Nephron progenitor cell (in vitro differentiated cells): ENCODE data around the gene HNRNPC.
"Not testable (repeated sequence)": the region's sequence is repeated elsewhere in the genome, so short reads cannot be mapped to it uniquely, and the experiment has no call there.

ENCODE experiments used
- DNase-seq: peaks from one replicate; pipeline ENCODE4 v3.0.0; 2021
- H3K27ac Mint-ChIP-seq: 2 replicates; pipeline ENCODE4 v1.8.0; 2021; ENCODE audit warnings: mild to moderate bottlenecking, moderate library complexity, mixed read lengths
- H3K27me3 Mint-ChIP-seq: 2 replicates; pipeline ENCODE4 v1.8.0; 2021; ENCODE audit warnings: mild to moderate bottlenecking, low read depth, mixed read lengths; ENCODE audit not compliant: poor library complexity
- H3K36me3 Mint-ChIP-seq: 2 replicates; pipeline ENCODE4 v1.8.0; 2021; ENCODE audit warnings: low read depth, mixed read lengths
- H3K4me1 Mint-ChIP-seq: 2 replicates; pipeline ENCODE4 v1.8.0; 2021; ENCODE audit warnings: mixed read lengths
- H3K4me3 Mint-ChIP-seq: 2 replicates; pipeline ENCODE4 v1.8.0; 2021; ENCODE audit warnings: mild to moderate bottlenecking, moderate library complexity, mixed read lengths
- H3K9me3 Mint-ChIP-seq: 2 replicates; pipeline ENCODE4 v1.8.0; 2021; ENCODE audit warnings: mild to moderate bottlenecking, moderate library complexity, mixed read lengths
- TF ChIP-seq, protein P1 (sequence below): fragments of 200-600 bp; sonication (generic); IDR thresholded peaks from 2 replicates; pipeline ENCODE4 v1.5.0; 2021; ENCODE audit warnings: antibody characterized with exemption

HNRNPC gene

DNA sequence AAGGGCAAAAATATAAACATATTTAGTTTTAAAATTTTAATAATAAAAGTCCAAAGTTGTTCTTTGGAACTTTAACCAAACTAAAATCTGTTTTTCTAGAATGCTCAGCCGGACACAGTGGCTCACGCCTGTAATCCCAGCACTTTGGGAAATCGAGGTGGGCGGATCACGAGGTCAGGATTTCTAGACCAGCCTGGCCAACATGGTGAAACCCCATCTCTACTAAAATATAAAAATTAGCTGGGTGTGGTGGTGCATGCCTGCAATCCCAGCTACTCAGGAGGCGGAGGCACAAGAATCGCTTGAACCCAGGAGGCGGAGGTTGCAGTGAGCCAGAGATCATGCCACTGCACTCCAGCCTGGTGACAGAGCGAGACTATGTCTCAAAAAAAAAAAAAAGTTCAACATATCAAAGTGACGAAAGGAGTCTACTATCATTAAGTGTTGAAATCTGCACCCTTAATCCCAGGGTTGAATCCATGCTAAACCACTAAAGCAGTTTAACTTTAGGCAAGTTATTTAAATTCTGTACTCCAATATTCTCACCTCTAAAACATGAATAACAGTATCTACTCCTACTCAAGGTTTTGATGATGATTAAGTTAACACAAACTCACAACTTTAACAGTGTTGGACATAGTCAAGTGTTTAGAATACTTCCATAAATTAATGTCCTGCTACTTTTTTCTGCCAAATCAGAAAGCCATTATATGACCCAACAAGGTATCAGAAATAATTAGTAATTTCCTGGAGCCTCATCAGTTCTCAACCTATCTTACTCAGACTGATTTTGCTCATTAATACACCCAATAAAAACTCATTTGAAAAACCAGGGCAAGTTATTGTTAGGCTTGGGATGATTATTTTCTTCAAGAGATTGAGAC lies 11.0 kb downstream of the HNRNPC start:
- no peak for DNase-seq
- Mint-ChIP-seq H3K4me3 (peak overlapping the region; percentile 16), H3K27me3 (no peaks in the 10 kb centered on the region), H3K4me1 (peaks cover 46% of the 10 kb centered on the region), H3K9me3 (peaks cover 3% of the 10 kb centered on the region), H3K27ac (no peak overlapping the region), H3K36me3 (peaks cover 96% of the 10 kb centered on the region)
- TF ChIP-seq, protein P1, sequence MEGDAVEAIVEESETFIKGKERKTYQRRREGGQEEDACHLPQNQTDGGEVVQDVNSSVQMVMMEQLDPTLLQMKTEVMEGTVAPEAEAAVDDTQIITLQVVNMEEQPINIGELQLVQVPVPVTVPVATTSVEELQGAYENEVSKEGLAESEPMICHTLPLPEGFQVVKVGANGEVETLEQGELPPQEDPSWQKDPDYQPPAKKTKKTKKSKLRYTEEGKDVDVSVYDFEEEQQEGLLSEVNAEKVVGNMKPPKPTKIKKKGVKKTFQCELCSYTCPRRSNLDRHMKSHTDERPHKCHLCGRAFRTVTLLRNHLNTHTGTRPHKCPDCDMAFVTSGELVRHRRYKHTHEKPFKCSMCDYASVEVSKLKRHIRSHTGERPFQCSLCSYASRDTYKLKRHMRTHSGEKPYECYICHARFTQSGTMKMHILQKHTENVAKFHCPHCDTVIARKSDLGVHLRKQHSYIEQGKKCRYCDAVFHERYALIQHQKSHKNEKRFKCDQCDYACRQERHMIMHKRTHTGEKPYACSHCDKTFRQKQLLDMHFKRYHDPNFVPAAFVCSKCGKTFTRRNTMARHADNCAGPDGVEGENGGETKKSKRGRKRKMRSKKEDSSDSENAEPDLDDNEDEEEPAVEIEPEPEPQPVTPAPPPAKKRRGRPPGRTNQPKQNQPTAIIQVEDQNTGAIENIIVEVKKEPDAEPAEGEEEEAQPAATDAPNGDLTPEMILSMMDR = no peak

DNA sequence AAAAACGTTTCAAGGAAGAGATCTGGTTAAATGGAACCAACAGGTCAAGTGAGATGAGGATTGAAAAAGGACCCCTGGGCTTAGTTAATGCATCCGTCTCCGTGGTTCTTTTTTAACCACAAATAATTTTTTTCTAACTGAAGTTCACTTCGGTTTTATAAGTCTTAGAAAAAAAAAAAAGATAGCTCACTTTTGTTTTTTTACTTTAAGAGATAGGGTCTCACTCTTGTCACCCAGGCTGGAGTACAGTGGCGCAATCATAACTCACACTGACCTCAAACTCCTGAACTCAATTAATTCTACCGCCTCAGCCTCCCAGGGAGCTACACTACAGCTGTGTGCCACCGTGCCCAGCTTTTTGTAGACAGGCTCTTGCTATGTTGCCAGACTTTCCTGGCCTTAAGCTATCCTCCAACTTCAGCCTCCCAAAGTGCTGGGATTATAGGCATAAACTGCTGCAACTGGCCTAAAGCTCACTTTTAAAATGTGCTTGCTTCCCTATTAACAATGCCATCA lies 11.8 kb downstream of the HNRNPC start:
- H3K9me3 Mint-ChIP-seq = peaks cover 3% of the 10 kb centered on the region
- no peaks in the 10 kb centered on the region for H3K27me3 Mint-ChIP-seq
- H3K4me1 Mint-ChIP-seq = peaks cover 38% of the 10 kb centered on the region
- peaks cover 96% of the 10 kb centered on the region for H3K36me3 Mint-ChIP-seq
- DNase-seq = no peak
- H3K27ac Mint-ChIP-seq = peak overlapping the region; percentile 30
- peak overlapping the region; percentile 12 for H3K4me3 Mint-ChIP-seq
- TF ChIP-seq, protein P1 = no peak

GRCh38 chr14:21256539-21257393 lies 12.5 kb downstream of the HNRNPC start:
- TF ChIP-seq, protein P1 = no peak
- DNase-seq = no peak
- peaks cover 96% of the 10 kb centered on the region for H3K36me3 Mint-ChIP-seq
- H3K27ac Mint-ChIP-seq = peak overlapping the region; percentile 30
- peaks cover 8% of the 10 kb centered on the region for H3K9me3 Mint-ChIP-seq
- H3K4me3 Mint-ChIP-seq = no peak overlapping the region
- H3K27me3 Mint-ChIP-seq = no peaks in the 10 kb centered on the region
- peaks cover 31% of the 10 kb centered on the region for H3K4me1 Mint-ChIP-seq

DNA sequence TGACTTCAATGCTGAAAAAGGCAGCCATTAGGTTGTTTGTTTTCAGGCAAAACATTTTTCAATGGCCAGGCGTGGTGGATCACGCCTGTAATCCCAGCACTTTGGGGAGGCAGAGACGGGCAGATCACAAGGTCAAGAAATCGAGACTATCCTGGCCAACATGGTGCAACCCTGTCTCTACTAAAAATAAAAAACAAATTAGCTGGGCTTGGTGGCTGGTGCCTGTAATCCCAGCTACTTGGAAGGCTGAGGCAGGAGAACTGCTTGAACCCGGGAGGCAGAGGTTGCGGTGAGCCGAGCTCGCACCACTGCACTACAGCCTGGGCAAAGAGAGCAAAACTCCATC lies 13.2 kb downstream of the HNRNPC start:
- H3K9me3 Mint-ChIP-seq = peaks cover 14% of the 10 kb centered on the region
- peaks cover 96% of the 10 kb centered on the region for H3K36me3 Mint-ChIP-seq
- H3K27ac Mint-ChIP-seq, DNase-seq, H3K27me3 Mint-ChIP-seq: not testable (repeated sequence)
- H3K4me1 Mint-ChIP-seq = peaks cover 24% of the 10 kb centered on the region
- H3K4me3 Mint-ChIP-seq = peak overlapping the region; percentile 4

GRCh38 chr14:21255385-21256101 lies 13.7 kb downstream of the HNRNPC start:
- no peak for DNase-seq
- H3K27me3 Mint-ChIP-seq = no peaks in the 10 kb centered on the region
- TF ChIP-seq, protein P1 = no peak

DNA sequence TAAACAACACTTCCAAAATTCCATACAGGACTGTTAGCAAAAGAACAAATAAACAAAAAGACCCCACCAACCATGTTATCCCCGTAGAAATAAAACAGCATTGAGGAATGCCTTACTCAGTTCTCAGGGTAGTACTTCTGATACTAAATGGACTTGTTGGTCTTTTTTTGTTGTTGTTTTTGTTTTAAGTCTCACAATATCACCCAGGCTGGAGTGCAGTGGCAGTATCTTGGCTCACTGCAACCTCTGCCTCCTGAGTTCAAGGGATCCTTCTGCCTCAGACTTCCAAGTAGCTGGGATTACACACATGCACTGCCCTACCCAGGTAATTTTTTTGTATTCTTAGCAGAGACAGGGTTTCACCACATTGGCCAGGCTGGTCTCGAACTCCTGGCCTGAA lies 17.1 kb downstream of the HNRNPC start:
- H3K9me3 Mint-ChIP-seq = peaks cover 25% of the 10 kb centered on the region
- no peak for DNase-seq
- H3K4me3 Mint-ChIP-seq = no peak overlapping the region
- no peaks in the 10 kb centered on the region for H3K27me3 Mint-ChIP-seq
- TF ChIP-seq, protein P1 = no peak
- H3K4me1 Mint-ChIP-seq = peaks cover 6% of the 10 kb centered on the region
- H3K36me3 Mint-ChIP-seq = peaks cover 100% of the 10 kb centered on the region
- no peak overlapping the region for H3K27ac Mint-ChIP-seq

More at GRCh38 chr14:21255385-21256101, 13.7 kb downstream of the HNRNPC start:
- H3K27ac Mint-ChIP-seq = peak overlapping the region; percentile 25
- H3K9me3 Mint-ChIP-seq = peaks cover 17% of the 10 kb centered on the region
- peaks cover 22% of the 10 kb centered on the region for H3K4me1 Mint-ChIP-seq
- peaks cover 97% of the 10 kb centered on the region for H3K36me3 Mint-ChIP-seq
- H3K4me3 Mint-ChIP-seq = peak overlapping the region; percentile 4
